ENCODE data around the gene PIGU.

PIGU gene

GRCh38 chr20:34535301-34535840 is 141.5 kb downstream of the PIGU start:
- TF ChIP-seq, protein P1, sequence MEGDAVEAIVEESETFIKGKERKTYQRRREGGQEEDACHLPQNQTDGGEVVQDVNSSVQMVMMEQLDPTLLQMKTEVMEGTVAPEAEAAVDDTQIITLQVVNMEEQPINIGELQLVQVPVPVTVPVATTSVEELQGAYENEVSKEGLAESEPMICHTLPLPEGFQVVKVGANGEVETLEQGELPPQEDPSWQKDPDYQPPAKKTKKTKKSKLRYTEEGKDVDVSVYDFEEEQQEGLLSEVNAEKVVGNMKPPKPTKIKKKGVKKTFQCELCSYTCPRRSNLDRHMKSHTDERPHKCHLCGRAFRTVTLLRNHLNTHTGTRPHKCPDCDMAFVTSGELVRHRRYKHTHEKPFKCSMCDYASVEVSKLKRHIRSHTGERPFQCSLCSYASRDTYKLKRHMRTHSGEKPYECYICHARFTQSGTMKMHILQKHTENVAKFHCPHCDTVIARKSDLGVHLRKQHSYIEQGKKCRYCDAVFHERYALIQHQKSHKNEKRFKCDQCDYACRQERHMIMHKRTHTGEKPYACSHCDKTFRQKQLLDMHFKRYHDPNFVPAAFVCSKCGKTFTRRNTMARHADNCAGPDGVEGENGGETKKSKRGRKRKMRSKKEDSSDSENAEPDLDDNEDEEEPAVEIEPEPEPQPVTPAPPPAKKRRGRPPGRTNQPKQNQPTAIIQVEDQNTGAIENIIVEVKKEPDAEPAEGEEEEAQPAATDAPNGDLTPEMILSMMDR (IDR thresholded peaks at IDR 0.05; ENCODE audit: low read depth, low read length, missing control alignments): no peak
- H3K4me3 ChIP-seq (replicated peaks; ENCODE audit: low read depth, low read length): no peak overlapping the region
- DNase-seq (ENCODE audit: extremely low read depth, low read depth): no peak

DNA sequence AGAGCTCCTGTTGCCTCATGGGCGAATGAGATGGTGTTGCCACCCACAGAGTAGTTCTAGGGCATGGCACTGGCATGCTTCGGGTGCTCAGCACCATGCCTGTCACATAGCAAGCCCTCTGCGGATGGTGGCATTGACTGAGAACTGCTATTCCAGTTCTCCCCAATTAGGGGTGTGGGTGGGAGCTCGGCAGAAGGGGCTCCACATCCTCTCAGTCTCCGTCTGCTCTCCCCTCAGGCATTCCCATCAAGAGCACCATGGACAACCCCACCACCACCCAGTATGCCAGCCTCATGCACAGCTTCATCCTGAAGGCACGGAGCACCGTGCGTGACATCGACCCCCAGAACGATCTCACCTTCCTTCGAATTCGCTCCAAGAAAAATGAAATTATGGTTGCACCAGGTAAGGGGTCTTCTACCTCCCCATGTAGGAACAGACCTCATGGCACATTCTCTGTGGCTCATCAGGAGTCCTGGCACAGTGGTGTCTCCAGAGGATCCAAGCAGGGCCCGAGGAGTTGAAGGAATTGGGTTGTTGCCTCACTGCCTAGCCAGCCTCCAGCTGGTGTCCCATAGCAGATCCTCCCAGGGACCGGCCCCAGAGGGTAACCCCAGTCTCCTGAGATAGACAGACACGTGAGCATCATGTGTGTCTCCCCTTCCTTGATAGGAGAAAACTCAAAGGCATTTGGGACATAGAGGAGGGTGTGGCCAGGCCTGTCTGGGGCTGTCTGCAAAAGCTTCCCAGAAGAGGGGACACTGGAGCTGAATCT is 142.3 kb downstream of the PIGU start:
- DNase-seq (ENCODE audit: extremely low read depth, low read depth): no peak
- TF ChIP-seq, protein P1 (IDR thresholded peaks at IDR 0.05; ENCODE audit: low read depth, low read length, missing control alignments): no peak
- H3K4me3 ChIP-seq (replicated peaks; ENCODE audit: low read depth, low read length): no peak overlapping the region

GRCh38 chr20:34532756-34533155 is 144.1 kb downstream of the PIGU start:
- TF ChIP-seq, protein P1 (IDR thresholded peaks at IDR 0.05; ENCODE audit: low read depth, low read length, missing control alignments): no peak
- no peak for DNase-seq (ENCODE audit: extremely low read depth, low read depth)
- H3K4me3 ChIP-seq (replicated peaks; ENCODE audit: low read depth, low read length): no peak overlapping the region

GRCh38 chr20:34532320-34532719 is 144.6 kb downstream of the PIGU start:
- TF ChIP-seq, protein P1 (IDR thresholded peaks at IDR 0.05; ENCODE audit: low read depth, low read length, missing control alignments): no peak
- DNase-seq (ENCODE audit: extremely low read depth, low read depth): no peak
- H3K4me3 ChIP-seq (replicated peaks; ENCODE audit: low read depth, low read length): no peak overlapping the region

GRCh38 chr20:34531608-34532265 is 145.2 kb downstream of the PIGU start:
- TF ChIP-seq, protein P1 (IDR thresholded peaks at IDR 0.05; ENCODE audit: low read depth, low read length, missing control alignments): no peak
- H3K4me3 ChIP-seq (replicated peaks; ENCODE audit: low read depth, low read length): no peak overlapping the region
- DNase-seq (ENCODE audit: extremely low read depth, low read depth): no peak

GRCh38 chr20:34530342-34530741 is 146.6 kb downstream of the PIGU start:
- H3K4me3 ChIP-seq (replicated peaks; ENCODE audit: low read depth, low read length): no peak overlapping the region
- TF ChIP-seq, protein P1 (IDR thresholded peaks at IDR 0.05; ENCODE audit: low read depth, low read length, missing control alignments): no peak
- no peak for DNase-seq (ENCODE audit: extremely low read depth, low read depth)
